HG03045 (cell line): ENCODE results near the gene ETFB.
A peak's percentile ranks its signal among the peaks of the same experiment; 100 is the strongest.
"Not testable (repeated sequence)": the region's sequence is repeated elsewhere in the genome, so short reads cannot be mapped to it uniquely, and the experiment has no call there.

Experiments
- ATAC-seq: cut with Tn5 transposase; IDR thresholded peaks from one replicate; pipeline ENCODE4 v1.9.1; 2021; ENCODE audit warnings: mild to moderate bottlenecking, moderate library complexity; ENCODE audit not compliant: unreplicated experiment

The ETFB gene

GRCh38 chr19:51365965-51366388 is at the start of gene ETFB:
Gene ETFB (minus strand): TSS chr19:51366388. CDS start chr19:51366326, 62 bp downstream.
- ATAC-seq = no peak

DNA sequence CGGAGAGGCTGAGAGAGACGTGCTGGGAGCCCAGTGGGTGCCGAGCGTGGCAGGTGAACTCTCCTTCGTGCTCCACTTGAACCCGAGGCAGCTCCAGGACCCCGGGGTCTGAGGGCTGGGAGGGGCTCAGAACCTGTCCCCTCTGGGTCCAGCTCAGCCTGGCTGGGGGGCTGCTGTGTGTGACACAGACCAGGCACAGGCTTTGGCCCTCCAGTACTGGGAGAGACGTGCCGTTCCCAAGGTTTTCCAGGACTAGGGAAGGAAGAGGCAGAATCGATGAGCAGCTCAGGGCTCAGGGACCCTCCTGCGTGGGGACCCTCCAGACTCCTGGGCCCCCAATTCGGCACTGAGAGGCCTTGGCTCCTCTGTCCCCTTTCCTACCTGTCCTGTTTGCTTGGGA is 49.0 kb upstream of the ETFB start:
- no peak for ATAC-seq

GRCh38 chr19:51410950-51411748 is 45.0 kb upstream of the ETFB start:
- no peak for ATAC-seq

GRCh38 chr19:51407511-51408131 is 41.4 kb upstream of the ETFB start:
- no peak for ATAC-seq

- no peak for ATAC-seq
These were observed 35.9 kb upstream of the ETFB start for GRCh38 chr19:51402117-51402516.

DNA sequence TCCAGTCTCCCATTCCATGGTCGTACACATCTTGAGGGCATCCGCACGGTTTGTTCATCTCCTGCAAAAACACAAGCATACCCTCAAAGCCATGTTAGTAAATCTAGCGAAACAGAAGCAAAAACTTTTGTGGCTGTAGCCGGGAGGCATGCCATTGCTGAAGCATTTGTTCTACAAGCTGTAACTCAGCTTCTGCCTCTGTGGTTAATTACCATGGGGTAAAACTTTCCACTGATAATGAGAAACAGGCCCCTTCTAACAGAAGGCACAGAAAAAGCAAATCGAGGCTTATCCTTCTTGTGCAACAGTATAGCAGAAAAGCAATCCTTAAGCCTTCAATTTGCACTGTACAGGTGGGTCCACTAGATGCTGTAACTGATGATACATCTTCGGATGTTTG is 33.7 kb upstream of the ETFB start:
- ATAC-seq = not testable (repeated sequence)

DNA sequence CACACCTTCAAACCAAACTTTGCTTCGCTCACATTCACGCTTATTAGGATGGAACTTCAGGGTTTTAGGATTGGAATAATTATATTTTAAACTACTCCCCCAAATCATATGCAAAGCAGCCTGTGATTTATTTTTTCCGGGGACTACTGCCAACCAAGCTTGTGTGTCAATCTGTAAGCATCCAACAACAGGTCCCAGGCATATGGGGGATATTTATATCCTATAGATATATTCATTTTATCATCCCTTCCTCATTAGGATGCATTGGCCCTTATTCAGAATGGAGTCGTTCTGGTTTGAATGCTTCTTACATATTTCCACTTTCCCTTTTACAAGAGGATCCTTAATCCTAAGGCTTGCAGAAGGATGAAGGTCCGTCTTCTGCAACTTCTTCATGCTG is 33.0 kb upstream of the ETFB start:
- ATAC-seq = no peak

DNA sequence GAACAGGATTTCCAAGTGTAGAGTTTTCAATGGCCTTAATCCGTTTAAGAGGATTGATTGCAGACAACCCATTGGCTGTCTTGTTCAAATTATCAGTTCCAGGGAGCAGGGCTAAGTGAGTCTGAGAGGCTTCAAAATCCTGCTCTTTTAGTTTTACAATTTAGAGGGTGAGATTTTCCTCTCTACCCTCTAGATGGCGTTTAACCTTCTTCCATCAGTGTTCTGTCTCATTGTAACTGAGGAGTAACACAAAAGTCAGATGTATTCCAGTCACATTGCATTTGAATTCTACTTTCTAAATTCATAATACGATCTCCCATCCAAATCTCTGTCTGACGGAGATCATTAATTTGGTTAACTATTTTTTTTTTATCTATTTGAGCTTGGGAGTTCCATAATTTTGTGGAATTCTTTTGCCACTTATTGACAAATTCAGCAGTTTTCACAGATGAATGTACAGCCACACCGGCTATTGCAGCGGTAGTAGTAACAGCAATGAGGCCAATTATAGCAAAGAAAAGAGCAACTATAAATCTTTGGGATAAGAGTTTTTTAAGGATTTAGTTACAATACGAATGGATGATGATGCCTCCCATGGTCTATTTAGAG is 32.0 kb upstream of the ETFB start:
- ATAC-seq = no peak

DNA sequence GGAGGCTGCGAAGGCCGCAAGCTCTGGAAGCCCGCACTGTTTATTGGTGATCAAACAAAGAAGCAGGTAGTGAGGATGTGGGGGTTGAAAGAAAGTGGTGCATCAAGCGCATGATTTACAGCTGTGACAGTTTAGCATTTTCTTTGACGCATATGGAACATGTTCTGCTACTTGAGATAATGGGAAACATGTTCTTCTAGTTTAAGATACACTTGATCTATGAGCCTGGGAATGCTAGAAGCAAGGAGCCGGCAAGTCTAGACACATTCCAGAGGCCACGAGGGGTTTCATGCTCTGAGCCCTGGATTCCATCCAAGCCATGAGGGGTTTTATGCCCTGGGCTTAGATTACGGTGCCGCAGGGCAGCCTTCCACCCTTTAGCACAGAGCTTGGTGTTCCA is 31.3 kb upstream of the ETFB start:
- ATAC-seq = not testable (repeated sequence)

DNA sequence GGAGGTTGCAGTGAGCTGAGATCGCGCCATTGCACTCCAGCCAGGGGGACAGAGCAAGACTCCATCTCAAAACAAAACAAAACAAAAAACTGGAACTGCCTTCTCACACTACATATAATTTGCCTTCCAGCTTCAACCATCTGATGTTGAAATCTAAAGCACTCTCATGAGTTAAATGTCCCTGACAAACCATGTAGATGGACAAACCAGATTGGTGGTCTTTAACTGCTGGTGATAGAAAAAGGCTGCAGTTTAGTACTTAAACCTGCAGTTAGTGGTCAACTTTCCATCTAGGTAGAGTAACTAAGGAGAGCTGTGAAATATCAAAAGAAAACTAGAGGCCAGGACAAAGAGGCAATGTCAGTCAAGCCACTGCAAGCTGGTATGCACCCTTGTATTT is 30.0 kb upstream of the ETFB start:
- ATAC-seq = no peak

DNA sequence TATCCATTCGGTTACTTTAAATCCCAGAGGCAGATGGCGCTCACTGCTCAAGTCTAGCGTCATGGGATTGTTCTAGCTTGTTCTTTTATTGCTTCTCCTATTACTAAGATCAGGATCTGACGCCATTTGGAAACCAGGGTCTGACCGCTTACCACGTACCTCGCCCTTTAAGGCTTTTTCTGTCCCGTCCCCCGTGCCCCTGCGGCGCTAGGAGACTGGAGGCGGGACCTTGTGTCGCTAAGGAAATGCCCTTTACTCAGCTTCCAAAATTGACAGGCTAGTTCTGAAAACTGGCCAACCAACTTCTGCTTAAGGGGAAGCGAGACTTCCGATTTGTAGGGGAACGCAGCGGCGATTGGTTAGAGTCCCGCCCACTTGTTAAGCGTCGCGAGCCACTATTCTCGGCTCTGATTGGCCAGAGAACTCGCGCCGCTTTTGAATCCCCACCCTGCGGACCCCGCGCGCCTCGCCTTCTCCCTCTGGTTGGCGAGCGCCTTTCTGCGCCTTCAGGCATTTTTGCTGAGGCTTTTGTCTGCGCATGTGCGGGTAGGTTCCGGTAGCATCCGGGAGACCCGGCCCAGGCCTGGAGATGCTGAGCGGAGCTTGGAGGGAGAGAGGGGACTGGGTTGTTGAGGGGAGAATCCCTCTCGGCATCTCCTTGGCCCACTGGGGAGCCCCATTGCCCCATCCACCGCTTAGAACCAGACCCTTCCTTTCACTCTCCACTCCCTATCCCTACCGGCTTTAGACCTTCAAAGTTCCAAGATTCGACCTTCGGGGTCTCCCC is 28.1 kb upstream of the ETFB start:
- peak; percentile 84 for ATAC-seq

GRCh38 chr19:51392701-51393100 is 26.5 kb upstream of the ETFB start:
- no peak for ATAC-seq

DNA sequence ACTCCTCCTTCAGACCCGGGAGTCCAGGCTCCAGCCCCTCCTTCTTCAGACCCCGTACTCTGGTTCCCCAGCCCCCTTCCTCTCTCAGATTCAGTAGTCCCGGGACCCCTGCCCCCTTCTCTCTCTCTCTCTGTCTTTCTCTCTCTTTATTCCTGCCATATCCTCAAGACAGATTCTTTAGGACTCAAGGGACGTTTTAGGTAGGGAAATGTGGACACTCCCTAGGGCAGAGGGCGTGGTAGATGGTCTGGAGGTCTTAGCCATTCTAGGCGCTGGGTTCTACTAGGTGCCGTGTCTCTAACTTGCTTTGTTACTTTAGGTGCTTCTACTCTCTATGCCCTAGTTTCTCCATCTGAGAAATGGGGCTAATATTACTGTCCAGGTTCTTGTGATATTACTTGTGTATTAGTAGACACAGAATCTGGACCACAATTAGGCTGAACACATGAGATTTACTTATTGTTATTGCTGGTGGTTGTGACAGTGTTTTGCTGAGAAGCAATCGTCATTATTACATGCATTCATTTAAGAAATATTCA is 25.0 kb upstream of the ETFB start:
- ATAC-seq = no peak

GRCh38 chr19:51389143-51389542 is 23.0 kb upstream of the ETFB start:
- ATAC-seq = no peak

DNA sequence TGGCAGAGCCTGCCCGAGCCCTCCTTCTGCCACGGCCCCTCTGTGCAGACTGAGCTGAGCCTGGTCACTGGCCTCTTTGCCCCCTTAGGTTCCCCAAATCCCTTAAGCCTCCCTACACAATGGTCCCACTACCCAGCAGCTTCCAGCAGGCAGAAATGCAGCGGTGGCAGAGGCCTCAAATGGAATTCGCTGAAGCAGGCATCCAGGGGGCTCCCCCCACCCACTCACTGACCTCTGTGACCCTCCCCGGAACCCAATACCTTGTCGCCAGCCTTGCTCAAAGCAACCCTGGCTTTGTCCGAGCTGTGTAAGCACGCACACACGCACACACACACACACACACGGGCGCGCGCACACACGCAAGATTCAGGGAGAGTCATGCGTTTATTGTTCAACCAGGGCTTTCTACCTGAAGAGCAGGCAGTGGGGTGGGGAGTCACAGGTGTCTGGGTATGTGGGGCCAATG is 21.8 kb upstream of the ETFB start, which contains the start of gene LIM2:
TSS of gene LIM2 (minus strand) at position 51 of the 466 bp plus-strand sequence. CDS start 531 bp downstream, outside the sequence.
- ATAC-seq = no peak

GRCh38 chr19:51386882-51387520 is 20.8 kb upstream of the ETFB start:
- no peak for ATAC-seq

DNA sequence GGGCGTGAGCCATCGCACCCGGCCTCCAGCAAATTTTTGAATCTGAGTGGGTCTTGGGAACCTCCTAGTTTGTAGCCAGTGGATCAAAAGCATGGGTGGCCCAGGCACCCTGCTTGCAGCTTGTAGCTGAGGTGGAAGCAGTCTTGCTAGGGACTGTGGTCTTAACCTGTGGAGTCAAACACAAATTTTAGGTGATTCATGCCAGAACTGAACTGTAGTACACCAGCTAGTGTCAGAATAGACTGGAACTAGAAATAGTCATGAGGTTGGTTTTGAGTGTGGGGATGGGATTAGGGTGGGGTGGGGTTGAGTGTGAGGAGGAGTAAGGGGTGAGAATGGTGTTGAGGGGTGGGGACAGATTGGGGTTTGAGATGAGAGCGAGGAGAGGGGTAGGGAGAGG is 15.8 kb upstream of the ETFB start:
- no peak for ATAC-seq

GRCh38 chr19:51380379-51380778 is 14.2 kb upstream of the ETFB start:
- no peak for ATAC-seq

DNA sequence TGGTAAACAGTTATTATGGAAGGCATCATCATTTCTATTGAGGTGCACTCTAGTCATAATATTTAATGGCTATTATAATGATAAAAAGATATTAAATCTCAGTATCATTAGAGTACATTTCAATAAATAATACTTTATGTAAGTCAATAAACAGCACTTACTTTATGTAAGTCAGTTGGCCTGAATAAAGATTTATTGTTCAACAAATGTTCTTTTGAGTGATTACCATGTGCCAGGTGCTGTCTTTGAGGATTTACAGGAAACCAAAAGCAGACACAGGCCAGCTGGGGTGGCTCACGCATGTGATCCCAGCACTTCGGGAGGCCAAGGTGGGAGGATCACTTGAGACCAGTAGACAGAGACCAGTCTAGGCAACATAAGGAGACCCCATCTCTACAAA is 11.2 kb upstream of the ETFB start:
- ATAC-seq = no peak

GRCh38 chr19:51375504-51376221 is 9.5 kb upstream of the ETFB start:
- ATAC-seq = no peak
